CD14-positive monocyte (primary cell): ENCODE results near the gene TP53BP2. TPM values are rescaled to one million over a fixed set of nuclear protein-coding genes. Genes with fewer than 3 reads are reported as not detected.

ENCODE experiments used
- DNase-seq, 3 donors: peaks; one replicate each; pipeline ENCODE4 v3.0.0-alpha.2; 2011 to 2022
- H2AFZ ChIP-seq: 2 replicates; pipeline ENCODE4 v1.6.0; 2012; ENCODE audit warnings: mild to moderate bottlenecking, low read depth, low read length, inconsistent platforms; ENCODE audit not compliant: insufficient read depth, poor library complexity, severe bottlenecking
- H3K27ac ChIP-seq, 2 donors: 1 replicate in 1 of 2; 2 replicates in 1 of 2; pipeline ENCODE4 v1.5.1; 2012 to 2013; ENCODE audit warnings: low read length in 2 of 2, control low read depth in 1 of 2, inconsistent platforms in 1 of 2, low read depth in 1 of 2, mild to moderate bottlenecking in 1 of 2
- H3K27me3 ChIP-seq, 2 donors: one replicate each; pipeline versions ENCODE4 v1.6.0 to v1.6.1; 2011 to 2013; ENCODE audit warnings: low read length in 2 of 2; ENCODE audit not compliant: control insufficient read depth in 2 of 2, insufficient read depth in 2 of 2
- H3K36me3 ChIP-seq, 2 donors: replicated peaks in 1 of 2; 1 replicate in 1 of 2; 2 replicates in 1 of 2; pipeline versions ENCODE4 v1.5.1 to v1.6.1; 2012 to 2013; ENCODE audit warnings: low read length in 2 of 2, control low read depth in 1 of 2, inconsistent platforms in 1 of 2, mild to moderate bottlenecking in 1 of 2; ENCODE audit not compliant: insufficient read depth in 2 of 2, control insufficient read depth in 1 of 2
- H3K4me1 ChIP-seq, 2 donors: 1 replicate in 1 of 2; 2 replicates in 1 of 2; pipeline versions ENCODE4 v1.5.1 to v1.6.1; 2012 to 2013; ENCODE audit warnings: low read length in 2 of 2, control low read depth in 1 of 2, inconsistent platforms in 1 of 2, mild to moderate bottlenecking in 1 of 2, moderate library complexity in 1 of 2; ENCODE audit not compliant: insufficient read depth in 2 of 2, control insufficient read depth in 1 of 2
- H3K4me2 ChIP-seq: replicated peaks from 2 replicates; pipeline ENCODE3; 2012; ENCODE audit warnings: low read length, moderate library complexity, mild to moderate bottlenecking; ENCODE audit not compliant: poor library complexity, severe bottlenecking; ENCODE audit errors: extremely low read depth
- H3K4me3 ChIP-seq, 3 experiments: fragments of 200-600 bp in 1 of 3; sonication (generic) in 1 of 3; replicated peaks in 1 of 3; 1 replicate in 2 of 3; 2 replicates in 1 of 3; pipeline ENCODE4 v1.5.1; 2011 to 2013; ENCODE audit warnings: low read length in 3 of 3, mild to moderate bottlenecking in 3 of 3, control low read depth in 2 of 3, low read depth in 2 of 3, inconsistent platforms in 1 of 3, moderate library complexity in 1 of 3
- H3K79me2 ChIP-seq: 2 replicates; pipeline ENCODE4 v1.6.0; 2012; ENCODE audit warnings: mild to moderate bottlenecking, control low read depth, inconsistent platforms, low read length, moderate library complexity; ENCODE audit not compliant: insufficient read depth
- H3K9ac ChIP-seq: 2 replicates; pipeline ENCODE4 v1.6.0; 2017; ENCODE audit warnings: low read length, mild to moderate bottlenecking; ENCODE audit not compliant: insufficient read depth, poor library complexity, severe bottlenecking
- H3K9me3 ChIP-seq, 2 donors: replicated peaks in 1 of 2; 1 replicate in 1 of 2; 2 replicates in 1 of 2; pipeline versions ENCODE4 v1.5.1 to v1.6.1; 2012 to 2013; ENCODE audit warnings: low read length in 2 of 2, control low read depth in 1 of 2; ENCODE audit not compliant: control insufficient read depth in 1 of 2, insufficient read depth in 1 of 2
- H4K20me1 ChIP-seq: 2 replicates; pipeline ENCODE4 v1.6.0; 2012; ENCODE audit warnings: mild to moderate bottlenecking, low read length, control low read depth, moderate library complexity; ENCODE audit not compliant: insufficient read depth
- H3K27ac Mint-ChIP-seq, 7 donors: one replicate each; pipeline ENCODE4 v1.8.0; 2020; ENCODE audit warnings: mild to moderate bottlenecking in 7 of 7, mixed read lengths in 7 of 7, moderate library complexity in 6 of 7, inconsistent platforms in 2 of 7
- H3K27me3 Mint-ChIP-seq, 3 donors: one replicate each; pipeline ENCODE4 v1.8.0; 2021 to 2022; ENCODE audit warnings: low read depth in 3 of 3, mild to moderate bottlenecking in 3 of 3, mixed read lengths in 3 of 3, moderate library complexity in 3 of 3, inconsistent platforms in 1 of 3
- H3K36me3 Mint-ChIP-seq, 2 donors: one replicate each; pipeline ENCODE4 v1.8.0; 2020; ENCODE audit warnings: mixed read lengths in 2 of 2, inconsistent platforms in 1 of 2, mild to moderate bottlenecking in 1 of 2
- H3K4me1 Mint-ChIP-seq: one replicate; pipeline ENCODE4 v1.8.0; 2020; ENCODE audit warnings: mild to moderate bottlenecking, mixed read lengths
- H3K4me3 Mint-ChIP-seq, 2 donors: one replicate each; pipeline ENCODE4 v1.8.0; 2020; ENCODE audit warnings: mild to moderate bottlenecking in 2 of 2, mixed read lengths in 2 of 2, moderate library complexity in 1 of 2
- H3K9me3 Mint-ChIP-seq, 7 donors: one replicate each; pipeline ENCODE4 v1.8.0; 2020 to 2022; ENCODE audit warnings: mixed read lengths in 7 of 7, mild to moderate bottlenecking in 6 of 7, moderate library complexity in 6 of 7, inconsistent platforms in 2 of 7
- WGBS: methylation state at CpG from one replicate; pipeline ENCODE4 v1.1.5; 2013; ENCODE audit warnings: missing lambda C conversion rate; ENCODE audit not compliant: insufficient coverage; 5-methylcytosine and 5-hydroxymethylcytosine counted together
- intact Hi-C, 2 donors: fragments of 100-400 bp; cut with micrococcal nuclease; formaldehyde crosslinking; loops; one replicate each; pipeline versions ENCODE4 v1.15.0 to v1.15.1; 2023
- polyA plus RNA-seq, 3 donors: library from polyadenylated mRNA; depleted of rRNA in 1 of 3; unstranded in 2 of 3; stranded (reverse) in 1 of 3; fragments of 300-500 nt in 2 of 3; fragments of >200 nt in 1 of 3; fragmentation: Illumina TruSeq in 2 of 3; gene quantifications; 1 replicate in 2 of 3; 2 replicates in 1 of 3; pipeline ENCODE4 v1.2.3, GENCODE V29; 2012 to 2021
- TF ChIP-seq, protein P1 (sequence below): fragments of 200-600 bp; IDR thresholded peaks from one replicate; pipeline ENCODE4 v1.8.0; 2022; ENCODE audit warnings: antibody characterized with exemption, mild to moderate bottlenecking

The TP53BP2 gene
- polyA plus RNA-seq, 3 donors, result 5.7 to 19.7 (median 8.8) TPM

DNA sequence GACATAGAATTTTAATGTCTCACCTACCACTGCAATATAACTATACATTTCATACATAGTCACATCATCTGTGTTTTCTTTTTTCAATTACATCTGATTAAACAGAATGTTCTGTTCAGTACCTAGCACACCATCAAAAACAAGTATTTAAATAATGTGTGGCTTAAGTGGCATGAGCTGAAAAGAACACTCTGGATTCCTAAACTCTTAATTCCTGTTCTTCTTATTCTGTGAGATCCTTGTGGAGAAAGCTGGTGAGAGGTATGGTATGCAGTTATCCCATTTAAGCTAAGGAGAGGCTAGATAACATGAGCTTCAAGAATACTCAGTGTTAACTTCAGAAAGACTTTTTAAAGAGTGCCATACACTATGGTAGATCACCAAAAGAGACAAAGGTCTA is 5.5 kb downstream of the TP53BP2 start:
- Histone ChIP-seq H2AFZ (no peak overlapping the region), H3K4me2 (no peak overlapping the region), H3K79me2 (peaks cover 100% of the 10 kb centered on the region), H3K9ac (no peak overlapping the region), H3K27ac (no peak overlapping the region), H3K27me3 (no peaks in the 10 kb centered on the region), H3K36me3 (no peaks in the 10 kb centered on the region), H3K4me3 (no peak overlapping the region), H3K9me3 (no peaks in the 10 kb centered on the region), H3K4me1 (peaks cover 50 to 65% of the 10 kb centered on the region in 2 donors), H4K20me1 (peaks cover 94% of the 10 kb centered on the region)
- TF ChIP-seq, protein P1, sequence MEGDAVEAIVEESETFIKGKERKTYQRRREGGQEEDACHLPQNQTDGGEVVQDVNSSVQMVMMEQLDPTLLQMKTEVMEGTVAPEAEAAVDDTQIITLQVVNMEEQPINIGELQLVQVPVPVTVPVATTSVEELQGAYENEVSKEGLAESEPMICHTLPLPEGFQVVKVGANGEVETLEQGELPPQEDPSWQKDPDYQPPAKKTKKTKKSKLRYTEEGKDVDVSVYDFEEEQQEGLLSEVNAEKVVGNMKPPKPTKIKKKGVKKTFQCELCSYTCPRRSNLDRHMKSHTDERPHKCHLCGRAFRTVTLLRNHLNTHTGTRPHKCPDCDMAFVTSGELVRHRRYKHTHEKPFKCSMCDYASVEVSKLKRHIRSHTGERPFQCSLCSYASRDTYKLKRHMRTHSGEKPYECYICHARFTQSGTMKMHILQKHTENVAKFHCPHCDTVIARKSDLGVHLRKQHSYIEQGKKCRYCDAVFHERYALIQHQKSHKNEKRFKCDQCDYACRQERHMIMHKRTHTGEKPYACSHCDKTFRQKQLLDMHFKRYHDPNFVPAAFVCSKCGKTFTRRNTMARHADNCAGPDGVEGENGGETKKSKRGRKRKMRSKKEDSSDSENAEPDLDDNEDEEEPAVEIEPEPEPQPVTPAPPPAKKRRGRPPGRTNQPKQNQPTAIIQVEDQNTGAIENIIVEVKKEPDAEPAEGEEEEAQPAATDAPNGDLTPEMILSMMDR, result no peak
- Mint-ChIP-seq H3K9me3 (no peaks in the 10 kb centered on the region), H3K27ac (peak overlapping the region in 1 of 7 donors; percentile 6), H3K36me3 (no peaks in the 10 kb centered on the region), H3K4me1 (peaks cover 51% of the 10 kb centered on the region), H3K4me3 (no peak overlapping the region), H3K27me3 (no peaks in the 10 kb centered on the region)
- intact Hi-C loops, result loop anchor here in 1 of 2 donors (10.0 kb wide), 1 partner anchor 45 kb away; no protein-coding TSS in a partner anchor
- DNase-seq, result no peak

DNA sequence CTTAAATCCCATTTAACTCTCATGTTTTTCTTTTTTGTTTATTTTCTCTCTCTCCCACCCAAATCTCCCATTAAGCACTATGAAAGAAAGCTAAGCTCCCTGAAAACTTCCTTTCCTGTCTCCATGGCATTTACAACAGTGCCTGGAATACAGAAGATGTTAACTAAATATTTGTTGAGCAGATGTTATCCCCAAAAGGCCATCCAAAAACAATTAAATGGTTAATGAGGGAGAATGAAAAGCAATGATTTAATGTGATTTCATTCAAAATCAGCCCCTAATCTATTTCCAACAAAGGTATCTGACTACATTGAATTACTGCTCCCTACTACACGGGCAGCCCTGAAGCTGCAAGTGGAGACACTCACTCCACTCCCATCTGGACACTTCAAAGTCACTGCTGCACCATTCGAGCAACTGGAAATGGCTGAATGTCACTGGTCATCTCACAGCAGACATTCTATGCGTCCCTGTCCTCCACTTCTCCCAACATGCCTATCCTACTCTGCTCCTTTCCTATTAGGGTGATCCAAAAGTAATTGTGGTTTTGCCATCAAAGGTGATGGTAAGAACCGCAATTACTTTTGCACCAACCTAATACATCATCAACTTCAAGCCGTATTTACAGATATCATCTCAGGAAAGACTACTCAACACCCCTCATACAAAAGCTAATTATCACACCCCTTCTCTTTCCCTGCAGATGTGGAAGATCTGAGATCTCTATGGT is 7.5 kb downstream of the TP53BP2 start:
- TF ChIP-seq, protein P1, result no peak
- Histone ChIP-seq H4K20me1 (peaks cover 99% of the 10 kb centered on the region), H3K9me3 (no peaks in the 10 kb centered on the region), H3K79me2 (peaks cover 100% of the 10 kb centered on the region), H2AFZ (no peak overlapping the region), H3K36me3 (no peaks in the 10 kb centered on the region), H3K4me2 (no peak overlapping the region), H3K4me1 (peaks cover 56 to 71% of the 10 kb centered on the region in 2 donors), H3K9ac (no peak overlapping the region), H3K27ac (no peak overlapping the region), H3K27me3 (no peaks in the 10 kb centered on the region), H3K4me3 (no peak overlapping the region)
- 83% methylated on average over 1 of the region's 5 CpGs for WGBS
- H3K27ac Mint-ChIP-seq, result peak overlapping the region in 4 of 7 donors; percentile 10 to 49 (median 32)
- no peaks in the 10 kb centered on the region for H3K9me3 Mint-ChIP-seq
- no peaks in the 10 kb centered on the region for H3K27me3 Mint-ChIP-seq
- peaks cover 42% of the 10 kb centered on the region for H3K4me1 Mint-ChIP-seq
- no peak overlapping the region for H3K4me3 Mint-ChIP-seq
- intact Hi-C loops, result no loop called here
- no peaks in the 10 kb centered on the region for H3K36me3 Mint-ChIP-seq
- DNase-seq, result no peak
